K562 (cell line): ENCODE data around the gene JPT2. TPM values are rescaled to one million over a fixed set of nuclear protein-coding genes. Genes with fewer than 3 reads are reported as not detected.

Experiments
- ATF4 ChIP-seq: fragments of 450-650 bp; formaldehyde crosslinking; IDR thresholded peaks from 2 replicates; pipeline ENCODE4 v1.4.0; 2022; ENCODE audit warnings: mild to moderate bottlenecking, moderate library complexity
- COPS2 ChIP-seq: fragments of 450-650 bp; conservative IDR thresholded peaks from 2 replicates; pipeline ENCODE4 v1.6.1; 2016; ENCODE audit warnings: mild to moderate bottlenecking, moderate library complexity
- DLX4 ChIP-seq: fragments of 250-450 bp; sonication (Bioruptor Pico); IDR thresholded peaks from 2 replicates; pipeline ENCODE4 v1.6.1; 2021; ENCODE audit warnings: mild to moderate bottlenecking
- GTF2E2 ChIP-seq: fragments of 200-800 bp; sonication (Bioruptor generic); IDR thresholded peaks from 2 replicates; pipeline ENCODE4 v1.6.1; 2016; ENCODE audit warnings: missing genetic modification characterization, missing compliant biosample characterization
- HLTF ChIP-seq: fragments of 450-650 bp; IDR thresholded peaks from 2 replicates; pipeline ENCODE4 v1.6.1; 2016
- KDM1A ChIP-seq, 2 experiments: fragments of 450-650 bp; IDR thresholded peaks; 2 replicates each; pipeline ENCODE4 v1.6.1; 2016; ENCODE audit warnings: mild to moderate bottlenecking in 2 of 2
- NR4A1 ChIP-seq, 2 experiments: fragments of 250-450 bp in 1 of 2; fragments of 450-650 bp in 1 of 2; sonication (Bioruptor Pico) in 1 of 2; IDR thresholded peaks; 2 replicates each; pipeline versions ENCODE4 v1.4.0 to v1.6.1; 2016 to 2020; ENCODE audit warnings: mild to moderate bottlenecking in 2 of 2, missing compliant biosample characterization in 1 of 2, missing genetic modification characterization in 1 of 2, moderate library complexity in 1 of 2
- SMARCB1 ChIP-seq: IDR thresholded peaks from 2 replicates; pipeline ENCODE4 v1.6.1; 2011; ENCODE audit warnings: improper control_type of control experiment, low read depth; ENCODE audit not compliant: insufficient read length
- TEAD1 ChIP-seq, 2 experiments: fragments of 450-650 bp in 1 of 2; sonication (generic) in 1 of 2; formaldehyde crosslinking; IDR thresholded peaks; 2 replicates each; pipeline versions ENCODE4 v1.4.0 to v1.8.0; 2020 to 2022; ENCODE audit warnings: mild to moderate bottlenecking in 2 of 2, missing genetic modification reagents in 1 of 2
- ZBTB34 ChIP-seq: fragments of 250-450 bp; sonication (Bioruptor Pico); IDR thresholded peaks from 2 replicates; pipeline ENCODE4 v1.8.0; 2021; ENCODE audit warnings: mild to moderate bottlenecking, moderate library complexity
- polyA plus RNA-seq, 8 experiments: library from polyadenylated mRNA; depleted of rRNA in 4 of 8; stranded (reverse) in 5 of 8; unstranded in 3 of 8; fragments of >200 nt; fragmentation: Nextera tagmentation in 2 of 8; fragmentation: Illumina TruSeq in 1 of 8; extraction: Ambion mirVana in 2 of 8; extraction: Trizol in 1 of 8; gene quantifications; 2 replicates each; pipeline versions ENCODE4 v1.2.1 to v1.2.3, GENCODE V29; 2011 to 2014; ENCODE audit warnings: inconsistent platforms in 1 of 8, missing spikeins in 1 of 8
- total RNA-seq, 7 experiments: library from RNA; depleted of rRNA in 6 of 7; stranded (reverse); fragments of >200 nt in 6 of 7; fragmentation: Illumina TruSeq in 2 of 7; extraction: Trizol in 2 of 7; gene quantifications; 2 replicates each; pipeline versions ENCODE4 v1.2.1 to v1.2.3, GENCODE V29; 2011 to 2021; ENCODE audit warnings: low replicate concordance in 1 of 7

The JPT2 gene
- total and polyA plus RNA-seq, 9 of the 15 experiments (the other 6 are each of a cell fraction or from before 2014, with no cell fraction given), result 25.5 to 133 (median 106) TPM

GRCh38 chr16:1667916-1668315 lies 10.2 kb upstream of the JPT2 start (continued):
- no peak for TF ChIP-seq COPS2
- no peak for TF ChIP-seq SMARCB1
- no peak for TF ChIP-seq DLX4
- TF ChIP-seq TEAD1 (CRISPR knock-in tag; IDR thresholded peaks at IDR 0.05), result no peak
- TF ChIP-seq GTF2E2, result no peak
- TF ChIP-seq KDM1A (IDR thresholded peaks at IDR 0.05), result no peak
- no peak for TF ChIP-seq ZBTB34 (CRISPR knock-in tag)
- TF ChIP-seq HLTF, result no peak
- TF ChIP-seq ATF4, result no peak
- no peak for TF ChIP-seq NR4A1 (CRISPR knock-in tag; IDR thresholded peaks at IDR 0.05)
- TF ChIP-seq NR4A1 (tag; IDR thresholded peaks at IDR 0.05), result no peak
